B cell (primary cell): ENCODE measurements around the gene ECE1. TPM values are rescaled to one million over a fixed set of nuclear protein-coding genes. Genes with fewer than 3 reads are reported as not detected.
"Not testable (repeated sequence)": the region's sequence is repeated elsewhere in the genome, so short reads cannot be mapped to it uniquely, and the experiment has no call there.

Source experiments
- ATAC-seq: fragments of 200-7000 bp; cut with Tn5 transposase; one replicate; pipeline ENCODE4 v1.10.0; 2021; ENCODE audit warnings: low read depth, mild to moderate bottlenecking, moderate number of reproducible peaks, moderate library complexity
- CTCF ChIA-PET: fragments of 350-600 bp; sonication (Branson Sonifier 250); formaldehyde crosslinking; loops from one replicate; lab custom pipeline; 2021; ENCODE audit warnings: antibody characterized with exemption, inconsistent platforms; lab: Charles Lee
- POLR2A ChIA-PET: fragments of 350-600 bp; sonication (Branson Sonifier 250); formaldehyde crosslinking; loops from one replicate; lab custom pipeline; 2021; ENCODE audit warnings: antibody characterized with exemption; lab: Charles Lee
- DNase-seq: peaks from one replicate; pipeline ENCODE4 v3.0.0; 2013
- H2AFZ ChIP-seq: 2 replicates; pipeline ENCODE4 v1.6.1; 2012; ENCODE audit warnings: mild to moderate bottlenecking, low read depth, low read length; ENCODE audit not compliant: insufficient read depth, poor library complexity, severe bottlenecking
- H3K27ac ChIP-seq, 2 donors: 1 replicate in 1 of 2; 2 replicates in 1 of 2; pipeline ENCODE4 v1.5.1; 2012 to 2013; ENCODE audit warnings: low read length in 2 of 2, mild to moderate bottlenecking in 2 of 2, moderate library complexity in 1 of 2
- H3K27me3 ChIP-seq, 4 experiments: fragments of 200-600 bp in 1 of 4; sonication (generic) in 1 of 4; replicated peaks in 1 of 4; 1 replicate in 2 of 4; 2 replicates in 2 of 4; pipeline versions ENCODE4 v1.6.1 to v1.7.0; 2013 to 2016; ENCODE audit warnings: low read length in 3 of 4, mild to moderate bottlenecking in 2 of 4, mixed read lengths in 1 of 4, moderate library complexity in 1 of 4; ENCODE audit not compliant: insufficient read depth in 4 of 4, control insufficient read depth in 3 of 4; ENCODE audit errors: control extremely low read depth in 1 of 4
- H3K36me3 ChIP-seq, 2 experiments: replicated peaks in 1 of 2; 1 replicate in 1 of 2; 2 replicates in 1 of 2; pipeline versions ENCODE4 v1.6.1 to v1.7.1; 2013; ENCODE audit warnings: low read length in 1 of 2; ENCODE audit not compliant: insufficient read depth in 2 of 2, control insufficient read depth in 1 of 2; ENCODE audit errors: control extremely low read depth in 1 of 2, extremely low read depth in 1 of 2
- H3K4me1 ChIP-seq, 2 donors: fragments of 200-600 bp in 1 of 2; sonication (generic) in 1 of 2; 1 replicate in 1 of 2; 2 replicates in 1 of 2; pipeline versions ENCODE4 v1.5.1 to v1.6.1; 2013 to 2017; ENCODE audit warnings: low read length in 2 of 2; ENCODE audit not compliant: control insufficient read depth in 2 of 2, insufficient read depth in 2 of 2
- H3K4me2 ChIP-seq: replicated peaks from 2 replicates; pipeline ENCODE3; 2012; ENCODE audit warnings: mild to moderate bottlenecking, low read depth, low read length; ENCODE audit not compliant: poor library complexity, severe bottlenecking
- H3K4me3 ChIP-seq, 5 experiments: fragments of 200-600 bp in 1 of 5; sonication (generic) in 1 of 5; 1 replicate in 3 of 5; 2 replicates in 2 of 5; pipeline versions ENCODE4 v1.5.1 to v1.7.0; 2011 to 2016; ENCODE audit warnings: low read length in 4 of 5, mild to moderate bottlenecking in 4 of 5, low read depth in 2 of 5, control low read depth in 1 of 5, moderate library complexity in 1 of 5; ENCODE audit not compliant: insufficient read depth in 1 of 5; ENCODE audit errors: control extremely low read depth in 1 of 5, extremely low read depth in 1 of 5
- H3K79me2 ChIP-seq: fragments of 200-600 bp; sonication (generic); one replicate; pipeline ENCODE4 v1.6.0; 2016; ENCODE audit warnings: low read length; ENCODE audit not compliant: control insufficient read depth, insufficient read depth
- H3K9ac ChIP-seq: fragments of 200-600 bp; sonication (generic); 2 replicates; pipeline ENCODE4 v1.6.1; 2017; ENCODE audit warnings: mild to moderate bottlenecking, low read length, moderate library complexity
- H3K9me3 ChIP-seq, 3 donors: one replicate each; pipeline versions ENCODE4 v1.6.1 to v1.7.1; 2013; ENCODE audit warnings: low read length in 2 of 3; ENCODE audit not compliant: control insufficient read depth in 2 of 3, insufficient read depth in 1 of 3; ENCODE audit errors: control extremely low read depth in 1 of 3
- H4K20me1 ChIP-seq: 2 replicates; pipeline ENCODE4 v1.6.0; 2012; ENCODE audit warnings: mild to moderate bottlenecking, low read length; ENCODE audit not compliant: insufficient read depth, control insufficient read depth, poor library complexity, severe bottlenecking
- H3K27ac Mint-ChIP-seq: one replicate; pipeline ENCODE4 v1.8.0; 2021; ENCODE audit warnings: mixed read lengths
- H3K27me3 Mint-ChIP-seq: one replicate; pipeline ENCODE4 v1.8.0; 2021; ENCODE audit warnings: mixed read lengths
- H3K4me1 Mint-ChIP-seq: one replicate; pipeline ENCODE4 v1.8.0; 2021; ENCODE audit warnings: mixed read lengths
- H3K4me3 Mint-ChIP-seq: one replicate; pipeline ENCODE4 v1.8.0; 2021; ENCODE audit warnings: mixed read lengths
- H3K9me3 Mint-ChIP-seq: one replicate; pipeline ENCODE4 v1.8.0; 2022; ENCODE audit warnings: mixed read lengths; ENCODE audit not compliant: insufficient read depth
- CTCF ChIP-seq: fragments of 200-600 bp; IDR thresholded peaks from one replicate; pipeline ENCODE4 v1.8.0; 2022; ENCODE audit warnings: antibody characterized with exemption, mild to moderate bottlenecking
- EZH2 ChIP-seq: IDR thresholded peaks from 2 replicates; pipeline ENCODE4 v1.6.1; 2012; ENCODE audit warnings: borderline replicate concordance, low read depth, mild to moderate bottlenecking, moderate library complexity, low read length; ENCODE audit not compliant: insufficient read depth, poor library complexity, severe bottlenecking
- WGBS: methylation state at CpG from one replicate; pipeline ENCODE4 v1.1.5; 2013; ENCODE audit warnings: missing lambda C conversion rate; ENCODE audit not compliant: insufficient coverage; 5-methylcytosine and 5-hydroxymethylcytosine counted together
- intact Hi-C: fragments of 100-400 bp; cut with micrococcal nuclease; formaldehyde crosslinking; loops from one replicate; pipeline ENCODE4 v1.10.0; 2022
- polyA plus RNA-seq: library from polyadenylated mRNA; depleted of rRNA; stranded (reverse); fragments of >200 nt; gene quantifications from 2 replicates; pipeline ENCODE4 v1.2.3, GENCODE V29; 2012
- total RNA-seq, 2 donors: library from RNA; stranded (reverse); fragments of 120-200 nt in 1 of 2; gene quantifications; 1 replicate in 1 of 2; 2 replicates in 1 of 2; pipeline versions ENCODE4 v1.2.3 to v1.2.4, GENCODE V29; 2013 to 2022

The ECE1 gene
- total and polyA plus RNA-seq, 2 donors (not counting 1 experiment from before 2014, with no cell fraction given), result 46.7 to 133 TPM

- POLR2A ChIA-PET, result interaction anchor here (0.6 kb wide), 1 partner anchor 180 kb away, joined by 5 read pairs; no protein-coding TSS in a partner anchor
- intact Hi-C loops, result no loop called here
- Histone ChIP-seq H3K4me1 (peaks cover 16 to 23% of the 10 kb centered on the region in 2 donors), H3K36me3 (peaks cover 3 to 10% of the 10 kb centered on the region in 2 experiments), H3K9ac (peak overlapping the region; percentile 69), H2AFZ (no peak overlapping the region), H3K9me3 (no peaks in the 10 kb centered on the region), H3K27me3 (no peaks in the 10 kb centered on the region), H4K20me1 (no peaks in the 10 kb centered on the region), H3K4me3 (no peak overlapping the region), H3K4me2 (peak overlapping the region; percentile 86), H3K79me2 (peaks cover 40% of the 10 kb centered on the region), H3K27ac (peak overlapping the region; percentile 3 to 73)
- Mint-ChIP-seq H3K4me3 (peak overlapping the region; percentile 87), H3K27me3 (no peaks in the 10 kb centered on the region), H3K4me1 (peaks cover 36% of the 10 kb centered on the region), H3K27ac (peak overlapping the region; percentile 88), H3K9me3 (no peaks in the 10 kb centered on the region)
- ATAC-seq, result no peak
- no peak for DNase-seq
- CTCF ChIA-PET, result interaction anchor here (0.5 to 2.8 kb wide), 3 partner anchors 9 to 30 kb away, joined by 3 to 18 read pairs (median 4); no protein-coding TSS in a partner anchor
- WGBS, result 83% methylated on average over 2 of the region's 2 CpGs
- TF ChIP-seq CTCF, result no peak
- TF ChIP-seq EZH2, result no peak
These were observed 116.0 kb downstream of the ECE1 start for GRCh38 chr1:21174230-21174629.

GRCh38 chr1:21173096-21173495 is 117.2 kb downstream of the ECE1 start:
- H3K9me3 ChIP-seq, H3K9ac ChIP-seq, intact Hi-C loops, H3K27me3 Mint-ChIP-seq, H3K4me3 Mint-ChIP-seq, H3K27ac Mint-ChIP-seq, H3K4me2 ChIP-seq, H3K27ac ChIP-seq, H3K27me3 ChIP-seq, H3K4me3 ChIP-seq, H3K9me3 Mint-ChIP-seq, DNase-seq, H4K20me1 ChIP-seq, ATAC-seq, H2AFZ ChIP-seq: not testable (repeated sequence)
- peaks cover 36% of the 10 kb centered on the region for H3K4me1 Mint-ChIP-seq
- H3K4me1 ChIP-seq, result peaks cover 16 to 23% of the 10 kb centered on the region in 2 donors
- peaks cover 3 to 17% of the 10 kb centered on the region in 2 experiments for H3K36me3 ChIP-seq
- peaks cover 49% of the 10 kb centered on the region for H3K79me2 ChIP-seq
- WGBS, result 90% methylated on average over 11 of the region's 12 CpGs
- CTCF ChIA-PET, result interaction anchor here (0.6 to 2.8 kb wide), 2 partner anchors 22 to 162 kb away, joined by 4 to 18 read pairs; no protein-coding TSS in a partner anchor
- POLR2A ChIA-PET, result interaction anchor here (0.7 kb wide), 1 partner anchor 15 kb away, joined by 10 read pairs; no protein-coding TSS in a partner anchor

GRCh38 chr1:21170837-21171236 is 119.4 kb downstream of the ECE1 start:
- H2AFZ ChIP-seq, DNase-seq, POLR2A ChIA-PET, H3K9me3 Mint-ChIP-seq, H3K9ac ChIP-seq, H3K27me3 ChIP-seq, H3K27ac Mint-ChIP-seq, H3K27me3 Mint-ChIP-seq, H3K4me3 ChIP-seq, ATAC-seq, H3K4me2 ChIP-seq, H3K4me3 Mint-ChIP-seq, H3K9me3 ChIP-seq, intact Hi-C loops, H4K20me1 ChIP-seq: not testable (repeated sequence)
- Histone ChIP-seq H3K36me3 (peaks cover 8 to 28% of the 10 kb centered on the region in 2 experiments), H3K4me1 (peaks cover 13 to 19% of the 10 kb centered on the region in 2 donors), H3K27ac (peak overlapping the region in 1 of 2 donors; percentile 24), H3K79me2 (peaks cover 65% of the 10 kb centered on the region)
- no CpG with 5 or more reads among the region's 4 CpGs for WGBS
- CTCF ChIA-PET, result interaction anchor here (0.9 kb wide), 1 partner anchor 21 kb away, joined by 5 read pairs; no protein-coding TSS in a partner anchor
- H3K4me1 Mint-ChIP-seq, result peaks cover 32% of the 10 kb centered on the region
